Measurements from ENCODE around the gene TRIP12.
A peak's percentile ranks its signal among the peaks of the same experiment; 100 is the strongest.
"Not testable (repeated sequence)": the region's sequence is repeated elsewhere in the genome, so short reads cannot be mapped to it uniquely, and the experiment has no call there.

Gene TRIP12

GRCh38 chr2:229917793-229918192 lies 4.0 kb downstream of the TRIP12 start:
- no peak for DNase-seq

GRCh38 chr2:229914171-229914570 lies 7.6 kb downstream of the TRIP12 start:
- DNase-seq = peak; percentile 26

- no peak for DNase-seq
These were observed 10.9 kb downstream of the TRIP12 start for GRCh38 chr2:229910832-229911412.

GRCh38 chr2:229910147-229910831 lies 11.5 kb downstream of the TRIP12 start:
- no peak for DNase-seq

- DNase-seq = no peak
These were observed 12.7 kb downstream of the TRIP12 start for GRCh38 chr2:229909090-229909489.

GRCh38 chr2:229905601-229906000 lies 16.2 kb downstream of the TRIP12 start:
- no peak for DNase-seq

- DNase-seq = no peak
These were observed 18.8 kb downstream of the TRIP12 start for GRCh38 chr2:229903037-229903436.

GRCh38 chr2:229901819-229902218 lies 20.0 kb downstream of the TRIP12 start:
- DNase-seq = no peak

- not testable (repeated sequence) for DNase-seq
These were observed 21.3 kb downstream of the TRIP12 start for GRCh38 chr2:229900514-229900913.

GRCh38 chr2:229900012-229900411 lies 21.8 kb downstream of the TRIP12 start:
- no peak for DNase-seq

- DNase-seq = no peak
These were observed 22.2 kb downstream of the TRIP12 start for GRCh38 chr2:229899604-229900003.

GRCh38 chr2:229896857-229897256 lies 25.0 kb downstream of the TRIP12 start:
- no peak for DNase-seq

GRCh38 chr2:229889023-229889422 lies 32.8 kb downstream of the TRIP12 start:
- no peak for DNase-seq

GRCh38 chr2:229888031-229888430 lies 33.8 kb downstream of the TRIP12 start:
- DNase-seq = no peak

- no peak for DNase-seq
These were observed 34.4 kb downstream of the TRIP12 start for GRCh38 chr2:229887441-229887840.

- no peak for DNase-seq
These were observed 36.8 kb downstream of the TRIP12 start for GRCh38 chr2:229884775-229885699.

GRCh38 chr2:229882583-229882982 lies 39.2 kb downstream of the TRIP12 start:
- no peak for DNase-seq

GRCh38 chr2:229880892-229881586 lies 40.8 kb downstream of the TRIP12 start:
- DNase-seq = no peak

GRCh38 chr2:229879191-229879950 lies 42.4 kb downstream of the TRIP12 start:
- DNase-seq = no peak

- no peak for DNase-seq
These were observed 46.3 kb downstream of the TRIP12 start for GRCh38 chr2:229875549-229875948.

GRCh38 chr2:229874647-229875046 lies 47.2 kb downstream of the TRIP12 start:
- DNase-seq = no peak

- DNase-seq = no peak
These were observed 48.7 kb downstream of the TRIP12 start for GRCh38 chr2:229873123-229873581.

Data from GF-D8 (cell line).